Endometrial microvascular endothelial cells (primary cell): Measurements from ENCODE around the gene GATA5. TPM values are rescaled to one million over a fixed set of nuclear protein-coding genes. Genes with fewer than 3 reads are reported as not detected.

Experiments used
- in situ Hi-C: cut with HindIII; loops from 2 replicates; pipeline ENCODE4 v1.10.0; 2017; ENCODE audit warnings: low sequenced_read_pairs, low pct_unique_long_range_greater_than_20kb; ENCODE audit errors: inconsistent ontology term
- total RNA-seq: library from RNA; depleted of rRNA; stranded (reverse); fragments of >200 nt; gene quantifications from one replicate; pipeline ENCODE4 v1.2.3, GENCODE V29; 2015; ENCODE audit errors: inconsistent ontology term

Gene GATA5
- total RNA-seq, 1 donor from 2014 or later, result not detected

- in situ Hi-C loops, result no loop called here
Measured at GRCh38 chr20:62425281-62426058, 50.3 kb downstream of the GATA5 start.

- in situ Hi-C loops, result no loop called here
Measured at GRCh38 chr20:62424249-62425107, 51.3 kb downstream of the GATA5 start.

GRCh38 chr20:62423326-62423706, 52.5 kb downstream of the GATA5 start:
- in situ Hi-C loops, result no loop called here

GRCh38 chr20:62422636-62423325, 53.0 kb downstream of the GATA5 start:
- in situ Hi-C loops, result no loop called here

GRCh38 chr20:62421716-62421990, 54.1 kb downstream of the GATA5 start:
- in situ Hi-C loops, result no loop called here

GRCh38 chr20:62420846-62421715, 54.7 kb downstream of the GATA5 start:
- in situ Hi-C loops, result no loop called here

GRCh38 chr20:62419759-62420158, 56.0 kb downstream of the GATA5 start:
- in situ Hi-C loops, result no loop called here

GRCh38 chr20:62418709-62419487, 56.9 kb downstream of the GATA5 start:
- in situ Hi-C loops, result no loop called here

- in situ Hi-C loops, result no loop called here
Measured at GRCh38 chr20:62417981-62418708, 57.6 kb downstream of the GATA5 start.

GRCh38 chr20:62416651-62417637, 58.9 kb downstream of the GATA5 start:
- in situ Hi-C loops, result no loop called here

GRCh38 chr20:62415354-62416111, 60.3 kb downstream of the GATA5 start:
- in situ Hi-C loops, result no loop called here

- in situ Hi-C loops, result no loop called here
Measured at GRCh38 chr20:62413896-62414481, 61.8 kb downstream of the GATA5 start.
